Right lobe of liver (tissue), 6 donors: ENCODE measurements around the gene SPAG16. TPM values are rescaled to one million over a fixed set of nuclear protein-coding genes. Genes with fewer than 3 reads are reported as not detected.

Experiments
- ATAC-seq, 4 donors: fragments of 200-7000 bp; cut with Tn5 transposase; one replicate each; pipeline ENCODE4 v1.9.1; 2020; ENCODE audit warnings: mild to moderate bottlenecking in 4 of 4, moderate library complexity in 4 of 4
- DNase-seq, 3 donors: peaks; one replicate each; pipeline ENCODE4 v3.0.0-alpha.2; 2020
- H3K27ac ChIP-seq, 3 donors: fragments of 200-600 bp; one replicate each; pipeline ENCODE4 v1.8.0; 2022
- H3K27me3 ChIP-seq, 2 donors: fragments of 200-600 bp; one replicate each; pipeline ENCODE4 v1.8.0; 2022
- H3K36me3 ChIP-seq, 4 donors: fragments of 200-600 bp; sonication (generic) in 1 of 4; one replicate each; pipeline versions ENCODE4 v1.5.1 to v1.8.0; 2017 to 2022; ENCODE audit warnings: control low read depth in 1 of 4
- H3K4me1 ChIP-seq, 4 donors: fragments of 200-600 bp; sonication (generic) in 1 of 4; one replicate each; pipeline versions ENCODE4 v1.5.1 to v1.8.0; 2017 to 2022; ENCODE audit warnings: control low read depth in 1 of 4
- H3K4me3 ChIP-seq, 3 donors: fragments of 200-600 bp; one replicate each; pipeline ENCODE4 v1.8.0; 2022
- H3K9me3 ChIP-seq, 4 donors: fragments of 200-600 bp; sonication (generic) in 1 of 4; one replicate each; pipeline versions ENCODE4 v1.5.1 to v1.8.0; 2017 to 2022; ENCODE audit warnings: control low read depth in 1 of 4
- CTCF ChIP-seq, 4 donors: fragments of 200-600 bp in 3 of 4; fragments of 450-650 bp in 1 of 4; IDR thresholded peaks; one replicate each; pipeline versions ENCODE4 v1.5.1 to v1.8.0; 2016 to 2022; ENCODE audit warnings: antibody characterized with exemption in 4 of 4, mild to moderate bottlenecking in 2 of 4
- POLR2A ChIP-seq: fragments of 450-650 bp; IDR thresholded peaks from one replicate; pipeline ENCODE4 v1.6.1; 2017; ENCODE audit warnings: antibody characterized with exemption, mild to moderate bottlenecking
- WGBS: methylation state at CpG from one replicate; pipeline ENCODE4 v1.1.6; 2018; ENCODE audit warnings: low coverage, low lambda C conversion rate; ENCODE audit not compliant: insufficient coverage; ENCODE audit errors: missing lambda C conversion rate; 5-methylcytosine and 5-hydroxymethylcytosine counted together
- intact Hi-C, 2 donors: fragments of 100-400 bp; cut with DNase I; formaldehyde crosslinking; loops; one replicate each; pipeline versions ENCODE4 v1.11.2 to v1.14.1; 2022
- total RNA-seq, 6 experiments: library from RNA; depleted of rRNA in 2 of 6; stranded (reverse); fragments of >200 nt in 2 of 6; fragmentation: NEBNext Ultra II Directional in 3 of 6; extraction: Animal tissue kit (Norgen Biotek cat#: 25700) in 3 of 6; gene quantifications; one replicate each; pipeline versions ENCODE4 v1.1.0 to v1.2.4, GENCODE V29; 2016 to 2023
- donor health status: DM: no; HTN: yes; CAD: no.
- donor health status: DM: no; HTN: no; CAD: no.
- donor health status: DM: no; HTN: no; CAD: no.
- donor health status: DM: no; HTN: yes; CAD: no.
- donor health status: DM: no; HTN: yes; CAD: no.

SPAG16 gene
- total RNA-seq, 6 experiments from 2014 or later: 7.2 to 15.3 (median 9.0) TPM

GRCh38 chr2:214169281-214169680 is 885.0 kb downstream of the SPAG16 start:
- intact Hi-C loops: no loop called here
- Histone ChIP-seq H3K36me3 (no peaks in the 10 kb centered on the region), H3K27me3 (no peaks in the 10 kb centered on the region), H3K4me1 (no peaks in the 10 kb centered on the region), H3K27ac (no peak overlapping the region), H3K9me3 (no peaks in the 10 kb centered on the region), H3K4me3 (no peak overlapping the region)
- no peak for ATAC-seq
- TF ChIP-seq POLR2A (no peak), CTCF (IDR thresholded peaks at IDR 0.05) (no peak)
- WGBS: 77% methylated on average over 5 of the region's 5 CpGs
- DNase-seq: no peak

- no peak for TF ChIP-seq POLR2A
- WGBS: 50% methylated on average over 2 of the region's 2 CpGs
- ATAC-seq (no peak), DNase-seq (no peak)
- Histone ChIP-seq H3K36me3 (no peaks in the 10 kb centered on the region), H3K4me1 (peaks cover 0 to 4% (median 0%) of the 10 kb centered on the region in 4 donors), H3K9me3 (no peaks in the 10 kb centered on the region), H3K4me3 (no peak overlapping the region), H3K27me3 (no peaks in the 10 kb centered on the region), H3K27ac (no peak overlapping the region)
- intact Hi-C loops: no loop called here
Measured at GRCh38 chr2:214169736-214170135, 885.5 kb downstream of the SPAG16 start.

- TF ChIP-seq POLR2A (no peak), CTCF (IDR thresholded peaks at IDR 0.05) (no peak)
- Histone ChIP-seq H3K4me3 (no peak overlapping the region), H3K4me1 (peaks cover 0 to 6% (median 0%) of the 10 kb centered on the region in 4 donors), H3K27me3 (no peaks in the 10 kb centered on the region), H3K9me3 (peaks cover 0 to 4% (median 0%) of the 10 kb centered on the region in 4 donors), H3K36me3 (no peaks in the 10 kb centered on the region), H3K27ac (no peak overlapping the region)
- DNase-seq (no peak), ATAC-seq (peak in 3 of 4 donors; percentile 43 to 62 (median 54))
- WGBS: 12% methylated on average over 1 of the region's 1 CpG
- intact Hi-C loops: no loop called here
Measured at GRCh38 chr2:214174563-214174962, 890.3 kb downstream of the SPAG16 start.

GRCh38 chr2:214180071-214180470 is 895.8 kb downstream of the SPAG16 start:
- no peaks in the 10 kb centered on the region for H3K27me3 ChIP-seq
- DNase-seq (no peak), ATAC-seq (no peak)
- H3K27ac ChIP-seq: no peak overlapping the region
- H3K9me3 ChIP-seq: peaks cover 0 to 4% (median 0%) of the 10 kb centered on the region in 4 donors
- no peaks in the 10 kb centered on the region for H3K36me3 ChIP-seq
- no peak for TF ChIP-seq POLR2A
- no peak for TF ChIP-seq CTCF (IDR thresholded peaks at IDR 0.05)
- 94% methylated on average over 1 of the region's 1 CpG for WGBS
- H3K4me3 ChIP-seq: no peak overlapping the region
- intact Hi-C loops: no loop called here
- no peaks in the 10 kb centered on the region for H3K4me1 ChIP-seq

- no peak for TF ChIP-seq POLR2A
- TF ChIP-seq CTCF (IDR thresholded peaks at IDR 0.05): no peak
- no peak overlapping the region for H3K4me3 ChIP-seq
- DNase-seq: no peak
- peak in 3 of 4 donors; percentile 56 to 89 (median 76) for ATAC-seq
- no peaks in the 10 kb centered on the region for H3K4me1 ChIP-seq
- H3K27me3 ChIP-seq: no peaks in the 10 kb centered on the region
- H3K9me3 ChIP-seq: peaks cover 0 to 4% (median 0%) of the 10 kb centered on the region in 4 donors
- 30% methylated on average over 3 of the region's 3 CpGs for WGBS
- no peak overlapping the region for H3K27ac ChIP-seq
- intact Hi-C loops: no loop called here
- H3K36me3 ChIP-seq: no peaks in the 10 kb centered on the region
Measured at GRCh38 chr2:214180686-214181085, 896.4 kb downstream of the SPAG16 start.
